Stimulated activated CD4-positive, alpha-beta T cell treated with anti-CD3 and anti-CD28 coated beads, Interleukin-4, amount 100 ng/mL, for 48 hours (primary cell): ENCODE results near the gene PDHA1.

Experiments used
- DNase-seq, 2 donors: peaks; one replicate each; pipeline ENCODE4 v3.0.0-alpha.2; 2020; ENCODE audit warnings: low read depth in 2 of 2

PDHA1 gene

DNA sequence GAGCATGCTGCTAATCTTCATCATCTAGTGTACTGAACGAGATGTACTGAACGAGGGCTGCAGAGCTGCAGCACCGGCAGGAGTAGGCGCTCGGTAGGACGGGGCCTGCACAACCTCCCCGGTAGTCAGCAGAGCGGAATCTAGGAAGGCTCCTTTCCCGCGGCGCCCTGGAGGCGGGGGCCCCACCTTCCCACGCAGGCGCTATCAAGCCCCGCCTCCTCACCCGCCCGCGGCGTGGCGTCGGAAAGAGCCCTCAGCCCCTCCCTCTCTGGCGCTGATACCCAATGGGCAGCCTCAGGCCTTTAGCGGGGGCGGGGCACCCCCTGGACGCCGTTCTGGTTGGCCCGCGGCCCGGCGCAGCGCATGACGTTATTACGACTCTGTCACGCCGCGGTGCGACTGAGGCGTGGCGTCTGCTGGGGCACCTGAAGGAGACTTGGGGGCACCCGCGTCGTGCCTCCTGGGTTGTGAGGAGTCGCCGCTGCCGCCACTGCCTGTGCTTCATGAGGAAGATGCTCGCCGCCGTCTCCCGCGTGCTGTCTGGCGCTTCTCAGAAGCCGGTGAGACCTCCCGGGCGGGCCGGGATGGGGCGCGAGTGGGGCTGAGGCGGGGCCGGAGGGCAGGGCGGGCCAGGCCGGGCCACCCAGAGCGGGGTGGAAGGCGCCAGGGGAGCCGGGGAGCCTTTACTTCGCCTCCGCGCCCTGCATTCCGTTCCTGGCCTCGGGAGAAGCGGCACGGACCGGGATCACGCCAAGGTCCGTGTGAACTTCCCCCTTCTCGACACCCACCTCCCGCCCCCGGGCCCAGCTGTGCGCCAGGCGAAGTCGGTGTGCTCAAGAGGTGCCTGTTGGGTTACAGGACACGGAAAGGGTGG lies at the start of gene PDHA1:
PDHA1 (plus strand) TSS at position 393 of the 874 bp plus-strand sequence; CDS start at position 504, 111 bp downstream.
- DNase-seq: peak; percentile 83 to 88

GRCh38 chrX:19303256-19303880 lies 40.4 kb upstream of the PDHA1 start:
- DNase-seq: no peak

DNA sequence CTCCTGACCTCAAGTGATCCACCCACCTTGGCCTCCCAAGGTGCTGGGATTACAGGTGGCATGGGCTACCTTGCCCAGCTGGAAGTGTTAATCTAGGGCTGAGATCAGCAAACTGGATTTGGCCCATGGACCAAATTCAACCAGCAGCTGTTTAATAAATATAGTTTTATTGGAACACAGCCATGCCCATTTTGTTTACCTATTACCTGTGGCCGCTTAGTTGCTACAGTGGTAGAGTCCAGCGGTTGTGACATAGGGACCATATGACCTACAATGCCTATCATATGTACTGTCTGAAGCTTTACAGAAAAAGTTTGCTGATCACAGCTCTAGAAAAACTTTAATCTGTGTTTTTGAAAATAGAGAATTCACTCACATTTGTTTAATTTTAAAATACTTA lies 17.2 kb upstream of the PDHA1 start:
- DNase-seq: no peak

DNA sequence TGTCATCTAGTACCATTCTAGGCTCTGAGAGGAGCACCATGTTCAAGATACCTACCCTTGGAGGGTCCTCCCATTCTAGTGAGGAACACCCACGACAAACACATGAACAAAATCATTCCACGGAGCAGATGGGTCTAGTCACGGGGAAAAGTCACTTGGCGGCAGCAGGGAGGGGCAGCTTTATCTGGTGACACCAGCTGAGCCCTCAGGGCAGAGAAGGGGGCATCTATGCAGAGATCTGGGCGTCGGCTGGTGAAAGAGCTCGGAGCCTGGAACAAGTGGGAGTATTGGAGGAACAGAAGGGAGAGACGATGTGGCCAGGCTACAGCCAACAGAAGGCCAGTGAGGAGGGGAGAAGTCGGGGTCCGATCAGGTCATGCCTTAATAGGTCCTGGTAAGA lies 11.9 kb upstream of the PDHA1 start:
- no peak for DNase-seq

GRCh38 chrX:19332983-19333382 lies 10.7 kb upstream of the PDHA1 start:
- DNase-seq: no peak

- DNase-seq: no peak
Observed at GRCh38 chrX:19334945-19335626, 8.6 kb upstream of the PDHA1 start.

DNA sequence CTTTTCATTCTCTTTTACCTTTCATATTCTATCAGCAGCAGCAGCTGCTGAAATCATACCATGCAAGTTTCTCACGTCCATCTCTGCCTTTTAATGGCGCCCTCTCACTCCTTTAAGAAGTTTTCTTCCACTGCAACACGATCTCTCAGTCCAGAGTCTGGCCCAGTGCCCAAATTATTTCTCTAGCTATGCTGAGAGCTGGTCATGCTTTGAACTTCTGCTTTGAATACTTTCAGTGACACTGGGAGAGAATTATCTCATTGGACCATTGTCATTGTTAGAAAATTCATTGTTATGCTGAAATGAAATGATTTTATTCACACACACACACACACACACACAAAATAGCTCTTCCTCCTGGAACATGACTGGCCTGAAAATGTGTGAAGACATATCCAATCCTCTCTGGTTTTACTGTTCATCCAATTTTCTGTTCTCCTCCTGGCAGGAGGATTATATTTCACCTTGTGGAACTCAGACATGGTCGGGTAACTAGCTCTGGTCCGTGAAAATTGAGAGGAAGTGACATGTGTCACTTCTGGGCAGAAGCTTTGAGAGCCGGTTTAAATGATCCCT lies 1.3 kb upstream of the PDHA1 start:
- no peak for DNase-seq

- DNase-seq: no peak
Observed at GRCh38 chrX:19343085-19343534, 617 bp upstream of the PDHA1 start.

DNA sequence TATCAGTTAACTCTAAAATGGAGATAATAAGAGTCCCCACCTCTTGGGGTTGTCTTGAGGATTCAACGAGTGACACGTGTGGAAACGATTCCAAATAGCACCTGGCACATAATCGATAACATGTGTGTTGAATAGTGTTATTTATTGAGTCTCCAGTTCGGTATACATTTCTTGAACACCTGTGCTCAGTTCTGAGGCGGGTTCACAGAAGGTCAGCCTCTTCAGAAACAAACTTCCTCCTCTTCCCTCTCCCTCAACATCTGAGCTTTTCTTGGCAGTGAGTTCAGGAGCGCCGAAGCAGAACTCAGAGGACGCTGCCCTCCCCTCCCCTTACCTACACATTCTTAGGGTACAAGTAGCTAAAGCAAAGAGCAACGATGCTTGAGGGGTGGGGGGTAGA lies 934 bp downstream of the PDHA1 start:
- DNase-seq: no peak

GRCh38 chrX:19347916-19348315 lies 4.2 kb downstream of the PDHA1 start:
- DNase-seq: no peak

DNA sequence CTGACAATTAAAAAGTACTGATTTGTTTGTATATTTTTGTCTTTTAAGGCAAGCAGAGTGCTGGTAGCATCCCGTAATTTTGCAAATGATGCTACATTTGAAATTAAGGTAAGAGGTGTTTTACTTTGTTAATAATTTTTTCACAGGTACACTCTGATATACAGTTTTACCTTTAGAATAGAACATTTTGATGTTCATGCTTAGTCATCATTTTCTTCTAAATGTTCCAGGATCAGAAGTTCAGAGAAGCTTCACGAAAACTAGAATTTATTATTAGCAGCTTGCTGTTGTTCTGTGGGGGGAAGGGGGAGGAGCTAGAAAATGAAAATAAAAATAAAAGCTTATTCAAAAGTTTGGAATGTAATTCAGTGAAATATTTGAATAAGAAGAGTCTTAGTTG lies 5.5 kb downstream of the PDHA1 start:
- DNase-seq: no peak

- no peak for DNase-seq
Observed at GRCh38 chrX:19350941-19351384, 7.2 kb downstream of the PDHA1 start.

DNA sequence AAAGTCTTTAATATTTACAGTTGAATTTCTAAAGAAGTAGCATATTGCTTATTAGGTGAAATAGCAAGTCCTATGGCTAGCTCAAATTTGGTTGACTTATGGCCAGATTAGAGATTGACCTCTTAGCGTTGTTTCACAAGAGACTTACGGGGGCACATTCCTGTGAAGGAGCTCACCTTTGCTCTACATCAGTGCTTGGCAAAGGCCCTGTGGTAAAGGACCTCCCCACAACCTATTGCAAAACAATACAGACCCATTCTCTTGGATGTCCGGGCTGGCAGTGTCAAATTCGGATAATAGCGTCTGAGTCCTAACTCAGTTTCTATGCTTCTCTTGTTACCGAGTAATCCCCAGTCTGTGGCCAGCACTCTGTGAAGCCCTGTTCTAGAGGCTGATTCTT lies 10.9 kb downstream of the PDHA1 start:
- no peak for DNase-seq

DNA sequence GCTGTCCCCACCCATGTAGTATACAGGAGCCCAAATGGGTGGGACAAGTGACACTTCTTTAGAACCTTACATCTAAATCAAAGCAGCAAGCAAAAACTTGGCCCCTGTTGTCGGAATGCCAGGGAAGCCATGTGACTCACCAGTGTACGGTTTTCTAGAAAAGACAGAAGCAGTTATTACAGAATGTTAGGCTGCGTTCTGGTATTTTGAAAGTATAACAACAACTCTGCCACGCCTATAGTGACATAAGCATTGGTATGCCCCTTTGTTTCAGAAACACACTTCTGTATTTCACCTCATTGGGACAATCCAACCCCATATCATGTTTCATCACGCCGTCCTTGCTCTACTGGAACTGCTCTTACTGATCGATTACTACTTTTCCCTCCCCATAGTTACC lies 14.8 kb downstream of the PDHA1 start:
- DNase-seq: no peak

DNA sequence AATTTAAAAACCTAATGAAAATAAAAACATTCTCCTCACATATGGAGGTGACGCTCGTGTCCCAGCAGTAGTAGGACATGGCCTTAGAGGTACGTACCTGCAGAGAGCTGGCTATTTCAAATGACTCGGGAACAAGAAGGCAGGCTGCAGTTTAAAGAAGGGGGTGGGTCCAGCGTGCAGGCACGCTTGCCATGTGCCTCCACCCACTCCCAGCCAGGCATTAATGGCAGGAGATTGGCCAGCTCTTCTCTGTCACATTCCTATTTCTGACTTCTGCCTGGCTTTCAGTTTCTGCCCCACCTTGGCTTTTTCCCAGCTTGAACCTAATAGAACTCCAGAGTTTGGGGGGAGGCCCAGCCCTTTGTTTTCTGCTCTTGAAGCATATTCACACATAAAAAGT lies 17.2 kb downstream of the PDHA1 start:
- DNase-seq: no peak

GRCh38 chrX:19361701-19362100 lies 18.0 kb downstream of the PDHA1 start:
- DNase-seq: no peak

DNA sequence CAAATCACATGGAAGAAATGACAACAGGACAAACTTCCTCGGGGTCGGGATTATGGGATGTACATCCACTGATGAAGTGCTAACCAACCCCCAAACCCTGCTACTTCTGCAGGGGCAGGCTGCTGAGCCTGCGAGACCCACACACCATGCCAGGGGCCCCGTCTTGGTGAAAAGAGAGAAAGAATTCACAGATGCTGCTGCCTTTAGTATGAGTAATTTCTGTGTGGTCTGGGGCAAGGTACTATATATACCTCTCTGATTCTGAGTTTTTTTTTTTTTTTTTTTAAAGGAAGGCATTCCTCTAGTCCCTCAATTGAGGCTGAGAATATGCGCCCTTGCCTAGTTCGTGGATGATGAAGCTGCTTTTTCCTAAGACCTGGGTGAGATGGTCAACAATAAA lies 24.8 kb downstream of the PDHA1 start:
- no peak for DNase-seq

DNA sequence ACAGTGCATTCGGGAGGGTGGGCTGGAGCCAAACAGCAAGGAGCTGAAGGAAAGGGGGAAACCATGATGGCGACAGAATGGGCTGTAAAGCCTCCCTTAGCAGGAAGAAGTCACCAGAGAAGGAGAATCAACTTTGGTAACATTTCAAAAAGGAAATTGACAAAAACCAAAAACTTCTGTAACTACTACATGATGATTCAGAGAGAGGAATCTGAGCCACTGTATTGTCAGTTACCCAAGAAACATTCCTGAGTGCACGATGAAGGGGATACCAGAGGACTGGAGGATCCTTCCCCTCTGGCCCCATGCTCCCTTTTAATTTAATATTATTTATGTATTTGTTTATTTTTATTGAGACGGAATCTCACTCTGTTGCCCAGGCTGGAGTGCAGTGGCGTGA lies 26.3 kb downstream of the PDHA1 start:
- DNase-seq: no peak

- DNase-seq: peak; percentile 44 to 52
Observed at GRCh38 chrX:19372170-19372546, 28.4 kb downstream of the PDHA1 start.

GRCh38 chrX:19372547-19373331 lies 29.0 kb downstream of the PDHA1 start:
- DNase-seq: no peak

- DNase-seq: no peak
Observed at GRCh38 chrX:19373351-19373891, 29.7 kb downstream of the PDHA1 start.
